Mesothelial cell of epicardium (in vitro differentiated cells): ENCODE results near the gene SLC41A2. TPM values are rescaled to one million over a fixed set of nuclear protein-coding genes. Genes with fewer than 3 reads are reported as not detected.

Experiments
- DNase-seq, 2 experiments: peaks; one replicate each; pipeline ENCODE4 v3.0.0; 2021; ENCODE audit warnings: low spot score in 2 of 2; ENCODE audit not compliant: unreplicated experiment in 2 of 2
- H3K27ac Mint-ChIP-seq: 2 replicates; pipeline ENCODE4 v1.8.0; 2021; ENCODE audit warnings: mixed read lengths
- H3K27me3 Mint-ChIP-seq: 2 replicates; pipeline ENCODE4 v1.8.0; 2021; ENCODE audit warnings: low read depth, mixed read lengths
- H3K36me3 Mint-ChIP-seq: 2 replicates; pipeline ENCODE4 v1.8.0; 2021; ENCODE audit warnings: mixed read lengths
- H3K4me1 Mint-ChIP-seq: 2 replicates; pipeline ENCODE4 v1.8.0; 2021; ENCODE audit warnings: mixed read lengths
- H3K4me3 Mint-ChIP-seq: 2 replicates; pipeline ENCODE4 v1.8.0; 2021; ENCODE audit warnings: mild to moderate bottlenecking, moderate library complexity, mixed read lengths
- H3K9me3 Mint-ChIP-seq: 2 replicates; pipeline ENCODE4 v1.8.0; 2021; ENCODE audit warnings: mixed read lengths
- CTCF ChIP-seq: fragments of 200-600 bp; sonication (generic); IDR thresholded peaks from one replicate; pipeline ENCODE4 v1.5.0; 2021; ENCODE audit warnings: antibody characterized with exemption; ENCODE audit not compliant: unreplicated experiment
- total RNA-seq: library from RNA; stranded (reverse); gene quantifications from 3 replicates; pipeline ENCODE4 v1.2.1, GENCODE V29; 2021

Gene SLC41A2
- total RNA-seq, 1 donor from 2014 or later, result 6.9 TPM

DNA sequence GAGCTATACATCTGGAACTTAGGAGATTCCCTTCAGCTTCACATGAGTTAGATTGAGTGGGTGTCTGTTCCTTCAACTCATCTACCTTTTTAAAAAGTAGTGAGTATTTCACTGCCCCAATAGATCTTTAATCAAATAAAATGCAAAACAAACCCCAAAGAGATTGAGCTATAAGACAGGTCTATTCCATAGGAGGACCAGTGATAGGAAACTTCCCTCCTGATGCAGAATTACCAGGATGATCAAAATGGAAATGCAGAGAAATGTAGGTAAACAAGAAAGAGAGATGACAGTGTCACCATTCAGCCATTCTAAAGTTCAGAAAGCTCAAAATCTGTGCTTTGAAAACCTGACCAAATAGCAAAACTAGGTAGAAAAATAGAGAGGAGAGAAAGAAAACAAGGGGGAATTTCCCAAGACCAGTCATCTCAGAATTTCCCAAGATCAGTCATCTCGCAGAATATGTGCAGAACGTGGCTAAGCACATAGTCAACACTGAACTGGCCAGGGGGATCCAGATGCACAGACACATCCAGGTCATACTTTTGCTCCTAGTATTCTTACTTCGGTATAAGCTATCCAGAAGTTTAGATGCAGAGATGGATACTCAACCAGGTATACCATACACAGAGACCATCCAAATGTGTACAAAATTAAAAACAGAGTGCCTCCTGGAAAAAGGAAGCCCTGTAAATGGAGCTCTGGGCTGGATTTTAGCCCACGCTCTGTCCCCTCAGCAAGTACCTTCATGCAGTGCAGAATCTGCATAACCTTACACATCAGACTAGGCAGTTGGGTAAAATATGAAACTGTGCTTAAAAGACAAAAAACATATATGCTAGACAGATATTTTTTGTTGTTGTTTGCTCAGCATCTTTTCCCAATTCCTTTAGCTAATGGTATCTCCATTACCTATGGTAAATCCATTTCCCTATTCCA lies 27.4 kb downstream of the SLC41A2 start:
- TF ChIP-seq CTCF, result no peak
- Mint-ChIP-seq H3K4me3 (no peak overlapping the region), H3K27me3 (no peaks in the 10 kb centered on the region), H3K27ac (no peak overlapping the region), H3K9me3 (no peaks in the 10 kb centered on the region), H3K4me1 (no peaks in the 10 kb centered on the region), H3K36me3 (no peaks in the 10 kb centered on the region)
- no peak for DNase-seq

- no peak for DNase-seq
- Mint-ChIP-seq H3K4me1 (no peaks in the 10 kb centered on the region), H3K36me3 (no peaks in the 10 kb centered on the region), H3K27me3 (no peaks in the 10 kb centered on the region), H3K27ac (no peak overlapping the region), H3K4me3 (no peak overlapping the region), H3K9me3 (no peaks in the 10 kb centered on the region)
- no peak for TF ChIP-seq CTCF
Measured at GRCh38 chr12:104929977-104930376, 28.1 kb downstream of the SLC41A2 start.

DNA sequence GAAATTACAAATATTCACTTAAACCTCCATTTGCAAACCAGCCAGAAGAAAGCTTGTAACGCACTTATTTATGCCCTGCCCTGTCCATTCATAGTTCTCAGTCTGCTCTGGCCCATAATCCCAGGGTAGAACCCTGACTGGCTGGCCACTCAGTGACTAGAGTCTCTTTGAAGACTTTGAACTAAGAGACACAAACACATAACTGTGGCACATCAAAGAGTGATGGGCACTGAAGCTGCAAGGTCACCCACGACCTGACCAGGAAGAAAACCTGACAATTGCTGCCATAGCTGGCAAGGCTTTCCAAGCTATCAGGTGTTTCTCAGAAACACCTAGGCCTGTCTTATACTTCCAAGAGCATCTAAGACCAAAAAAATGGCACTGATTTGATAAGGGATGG lies 28.7 kb downstream of the SLC41A2 start:
- Mint-ChIP-seq H3K27me3 (no peaks in the 10 kb centered on the region), H3K4me1 (no peaks in the 10 kb centered on the region), H3K4me3 (no peak overlapping the region), H3K36me3 (no peaks in the 10 kb centered on the region), H3K9me3 (peaks cover 3% of the 10 kb centered on the region), H3K27ac (no peak overlapping the region)
- no peak for DNase-seq
- TF ChIP-seq CTCF, result no peak

- peaks cover 3% of the 10 kb centered on the region for H3K9me3 Mint-ChIP-seq
- no peaks in the 10 kb centered on the region for H3K4me1 Mint-ChIP-seq
- no peak for DNase-seq
- no peak overlapping the region for H3K27ac Mint-ChIP-seq
- H3K36me3 Mint-ChIP-seq, result no peaks in the 10 kb centered on the region
- no peaks in the 10 kb centered on the region for H3K27me3 Mint-ChIP-seq
- H3K4me3 Mint-ChIP-seq, result no peak overlapping the region
- TF ChIP-seq CTCF, result no peak
Measured at GRCh38 chr12:104928036-104928745, 29.9 kb downstream of the SLC41A2 start.

- DNase-seq, result no peak
- Mint-ChIP-seq H3K4me1 (no peaks in the 10 kb centered on the region), H3K4me3 (no peak overlapping the region), H3K36me3 (peaks cover 4% of the 10 kb centered on the region), H3K27ac (no peak overlapping the region), H3K27me3 (no peaks in the 10 kb centered on the region), H3K9me3 (peaks cover 22% of the 10 kb centered on the region)
- no peak for TF ChIP-seq CTCF
Measured at GRCh38 chr12:104925501-104925900, 32.6 kb downstream of the SLC41A2 start.
